Measurements from ENCODE around the gene TM4SF18.

DNA sequence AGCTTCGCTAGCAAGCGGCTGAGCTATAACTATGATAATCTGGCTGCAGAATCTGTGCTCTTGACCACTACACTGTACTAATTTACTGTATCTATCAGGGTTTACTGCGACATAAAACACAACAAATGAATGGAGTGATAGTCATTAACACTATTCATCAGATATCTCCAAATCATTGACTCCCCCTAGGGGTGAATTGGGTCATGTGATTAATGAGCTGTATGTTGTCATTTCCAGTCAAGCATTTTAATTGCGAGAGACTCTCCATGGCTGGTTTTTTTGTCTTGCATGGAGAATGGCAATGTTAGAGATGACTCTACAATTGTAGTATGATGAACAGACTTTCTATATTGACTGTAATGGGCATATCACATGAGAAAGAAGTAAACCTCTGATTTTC lies 10.5 kb upstream of the TM4SF18 start:
- TF ChIP-seq EZH2 (IDR thresholded peaks at IDR 0.05; ENCODE audit: borderline replicate concordance, insufficient read depth, low read length, poor library complexity, severe bottlenecking) (no peak), POLR2AphosphoS5 (IDR thresholded peaks at IDR 0.05) (no peak), TAF1 (IDR thresholded peaks at IDR 0.05; ENCODE audit: low read depth) (no peak), SMC3 (conservative IDR thresholded peaks at IDR 0.05; ENCODE audit: poor library complexity) (no peak), EP300 (conservative IDR thresholded peaks at IDR 0.05; ENCODE audit: poor library complexity, severe bottlenecking) (no peak), MXI1 (conservative IDR thresholded peaks at IDR 0.05; ENCODE audit: poor library complexity, severe bottlenecking) (no peak)
- TF ChIP-seq, protein P1, sequence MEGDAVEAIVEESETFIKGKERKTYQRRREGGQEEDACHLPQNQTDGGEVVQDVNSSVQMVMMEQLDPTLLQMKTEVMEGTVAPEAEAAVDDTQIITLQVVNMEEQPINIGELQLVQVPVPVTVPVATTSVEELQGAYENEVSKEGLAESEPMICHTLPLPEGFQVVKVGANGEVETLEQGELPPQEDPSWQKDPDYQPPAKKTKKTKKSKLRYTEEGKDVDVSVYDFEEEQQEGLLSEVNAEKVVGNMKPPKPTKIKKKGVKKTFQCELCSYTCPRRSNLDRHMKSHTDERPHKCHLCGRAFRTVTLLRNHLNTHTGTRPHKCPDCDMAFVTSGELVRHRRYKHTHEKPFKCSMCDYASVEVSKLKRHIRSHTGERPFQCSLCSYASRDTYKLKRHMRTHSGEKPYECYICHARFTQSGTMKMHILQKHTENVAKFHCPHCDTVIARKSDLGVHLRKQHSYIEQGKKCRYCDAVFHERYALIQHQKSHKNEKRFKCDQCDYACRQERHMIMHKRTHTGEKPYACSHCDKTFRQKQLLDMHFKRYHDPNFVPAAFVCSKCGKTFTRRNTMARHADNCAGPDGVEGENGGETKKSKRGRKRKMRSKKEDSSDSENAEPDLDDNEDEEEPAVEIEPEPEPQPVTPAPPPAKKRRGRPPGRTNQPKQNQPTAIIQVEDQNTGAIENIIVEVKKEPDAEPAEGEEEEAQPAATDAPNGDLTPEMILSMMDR (IDR thresholded peaks at IDR 0.05; ENCODE audit: poor library complexity, severe bottlenecking), result no peak
